ENCODE measurements around the gene ELMO3. TPM values are rescaled to one million over a fixed set of nuclear protein-coding genes. Genes with fewer than 3 reads are reported as not detected.

ELMO3 gene
- total and polyA plus RNA-seq, 2 of the 13 experiments (the other 11 are each of a cell fraction or from before 2014, with no cell fraction given): 2.6 to 4.0 TPM

DNA sequence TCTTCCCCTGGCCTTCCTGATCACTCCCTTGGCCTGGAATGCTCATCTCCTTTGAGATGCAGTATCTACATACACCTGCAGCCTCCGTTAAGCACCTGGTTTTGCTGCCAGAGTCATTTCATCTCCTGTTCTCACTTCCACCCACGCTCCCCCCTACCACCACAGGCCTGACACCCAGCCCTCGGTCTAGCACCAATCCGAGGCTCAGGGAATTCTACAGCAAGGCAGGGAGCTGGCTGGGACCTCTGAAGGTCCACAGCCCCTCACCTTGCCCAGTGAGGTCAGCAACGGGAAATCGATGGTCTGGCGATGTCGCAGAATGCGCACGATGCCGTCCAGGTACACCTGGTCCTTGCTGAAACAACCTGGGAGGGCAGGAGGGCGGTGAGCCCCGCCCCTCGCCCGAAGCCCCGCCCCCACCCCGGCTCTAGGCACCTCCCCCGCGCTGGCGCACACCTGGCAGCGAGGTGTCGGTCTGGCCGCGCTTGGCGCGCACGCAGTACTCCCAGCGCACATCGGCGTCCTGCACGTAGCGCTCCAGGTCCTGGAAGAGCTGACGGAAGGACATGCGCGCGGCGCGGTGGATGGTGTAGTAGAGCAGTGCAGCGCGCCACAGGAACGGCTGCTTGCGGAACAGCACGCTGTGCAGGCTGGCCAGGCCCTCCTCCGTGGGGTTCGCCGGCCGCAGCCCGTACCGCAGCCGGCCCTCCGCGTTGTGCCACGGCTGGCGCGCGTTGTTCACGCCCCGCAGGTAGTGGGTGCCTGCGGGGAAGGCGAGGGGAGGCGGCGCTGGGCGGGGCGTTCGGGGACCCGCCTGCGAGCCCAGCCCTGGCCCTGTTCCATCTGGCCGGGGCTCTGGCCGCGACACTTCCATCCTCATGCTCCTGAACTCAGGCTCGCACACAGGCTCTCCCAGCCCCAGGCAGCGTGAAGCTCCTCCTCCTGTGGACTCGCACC is 20.9 kb upstream of the ELMO3 start (continued):
- TF ChIP-seq ATF4 (CRISPR knock-in tag; IDR thresholded peaks at IDR 0.05) (no peak), ZNF749 (CRISPR knock-in tag; IDR thresholded peaks at IDR 0.05; ENCODE audit: borderline replicate concordance) (no peak), ZNF205 (CRISPR knock-in tag; IDR thresholded peaks at IDR 0.05) (no peak), ZNF432 (CRISPR knock-in tag; IDR thresholded peaks at IDR 0.05; ENCODE audit: borderline replicate concordance) (no peak), MBD4 (IDR thresholded peaks at IDR 0.05; ENCODE audit: borderline replicate concordance, low read length) (no peak), DMAP1 (CRISPR knock-in tag; IDR thresholded peaks at IDR 0.05) (no peak), RXRA (CRISPR knock-in tag; IDR thresholded peaks at IDR 0.05) (no peak), IRX3 (CRISPR knock-in tag; IDR thresholded peaks at IDR 0.05; ENCODE audit: borderline replicate concordance, low read depth) (no peak), NFE2L2 (IDR thresholded peaks at IDR 0.05; ENCODE audit: low read length) (no peak), HOXA5 (CRISPR knock-in tag; IDR thresholded peaks at IDR 0.05) (no peak), PAF1 (CRISPR knock-in tag; IDR thresholded peaks at IDR 0.05) (no peak), SATB2 (CRISPR knock-in tag; IDR thresholded peaks at IDR 0.05) (no peak), STAT5B (CRISPR knock-in tag; IDR thresholded peaks at IDR 0.05) (no peak), EZH2 (conservative IDR thresholded peaks at IDR 0.05; ENCODE audit: low read depth, low read length) (no peak), ZNF562 (CRISPR knock-in tag; IDR thresholded peaks at IDR 0.05; ENCODE audit: borderline replicate concordance) (no peak), MIXL1 (CRISPR knock-in tag; IDR thresholded peaks at IDR 0.05) (no peak), ZSCAN12 (CRISPR knock-in tag; IDR thresholded peaks at IDR 0.05) (no peak), ZBTB25 (CRISPR knock-in tag; IDR thresholded peaks at IDR 0.05) (no peak), ZNF180 (CRISPR knock-in tag; IDR thresholded peaks at IDR 0.05; ENCODE audit: borderline replicate concordance, low read depth) (no peak), ZNF556 (CRISPR knock-in tag; IDR thresholded peaks at IDR 0.05; ENCODE audit: borderline replicate concordance) (peak; percentile 87; the same call in 1 of the 2 replicates), REXO4 (CRISPR knock-in tag; IDR thresholded peaks at IDR 0.05; ENCODE audit: borderline replicate concordance) (no peak)
- TF ChIP-seq, protein P1, sequence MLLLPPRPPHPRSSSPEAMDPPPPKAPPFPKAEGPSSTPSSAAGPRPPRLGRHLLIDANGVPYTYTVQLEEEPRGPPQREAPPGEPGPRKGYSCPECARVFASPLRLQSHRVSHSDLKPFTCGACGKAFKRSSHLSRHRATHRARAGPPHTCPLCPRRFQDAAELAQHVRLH (CRISPR knock-in tag; IDR thresholded peaks at IDR 0.05; ENCODE audit: borderline replicate concordance, low read depth): peak; percentile 44; the same call in 1 of the 2 replicates
- TF ChIP-seq, protein P2, sequence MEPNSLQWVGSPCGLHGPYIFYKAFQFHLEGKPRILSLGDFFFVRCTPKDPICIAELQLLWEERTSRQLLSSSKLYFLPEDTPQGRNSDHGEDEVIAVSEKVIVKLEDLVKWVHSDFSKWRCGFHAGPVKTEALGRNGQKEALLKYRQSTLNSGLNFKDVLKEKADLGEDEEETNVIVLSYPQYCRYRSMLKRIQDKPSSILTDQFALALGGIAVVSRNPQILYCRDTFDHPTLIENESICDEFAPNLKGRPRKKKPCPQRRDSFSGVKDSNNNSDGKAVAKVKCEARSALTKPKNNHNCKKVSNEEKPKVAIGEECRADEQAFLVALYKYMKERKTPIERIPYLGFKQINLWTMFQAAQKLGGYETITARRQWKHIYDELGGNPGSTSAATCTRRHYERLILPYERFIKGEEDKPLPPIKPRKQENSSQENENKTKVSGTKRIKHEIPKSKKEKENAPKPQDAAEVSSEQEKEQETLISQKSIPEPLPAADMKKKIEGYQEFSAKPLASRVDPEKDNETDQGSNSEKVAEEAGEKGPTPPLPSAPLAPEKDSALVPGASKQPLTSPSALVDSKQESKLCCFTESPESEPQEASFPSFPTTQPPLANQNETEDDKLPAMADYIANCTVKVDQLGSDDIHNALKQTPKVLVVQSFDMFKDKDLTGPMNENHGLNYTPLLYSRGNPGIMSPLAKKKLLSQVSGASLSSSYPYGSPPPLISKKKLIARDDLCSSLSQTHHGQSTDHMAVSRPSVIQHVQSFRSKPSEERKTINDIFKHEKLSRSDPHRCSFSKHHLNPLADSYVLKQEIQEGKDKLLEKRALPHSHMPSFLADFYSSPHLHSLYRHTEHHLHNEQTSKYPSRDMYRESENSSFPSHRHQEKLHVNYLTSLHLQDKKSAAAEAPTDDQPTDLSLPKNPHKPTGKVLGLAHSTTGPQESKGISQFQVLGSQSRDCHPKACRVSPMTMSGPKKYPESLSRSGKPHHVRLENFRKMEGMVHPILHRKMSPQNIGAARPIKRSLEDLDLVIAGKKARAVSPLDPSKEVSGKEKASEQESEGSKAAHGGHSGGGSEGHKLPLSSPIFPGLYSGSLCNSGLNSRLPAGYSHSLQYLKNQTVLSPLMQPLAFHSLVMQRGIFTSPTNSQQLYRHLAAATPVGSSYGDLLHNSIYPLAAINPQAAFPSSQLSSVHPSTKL (CRISPR knock-in tag; IDR thresholded peaks at IDR 0.05): 0 out of 2 replicates have a peak, but pooled peaks have one; percentile 8

Data from HepG2 (cell line).